Gastrocnemius medialis (tissue), 4 donors: ENCODE results near the gene FYCO1.

ENCODE experiments used
- POLR2A ChIP-seq, 2 donors: fragments of 450-650 bp; IDR thresholded peaks; one replicate each; pipeline ENCODE4 v1.6.1; 2017; ENCODE audit warnings: antibody characterized with exemption in 2 of 2, mild to moderate bottlenecking in 2 of 2, moderate library complexity in 2 of 2
- TF ChIP-seq, protein P1 (sequence below), 5 experiments: fragments of 450-650 bp in 3 of 5; fragments of 200-600 bp in 2 of 5; sonication (generic) in 2 of 5; IDR thresholded peaks in 4 of 5; conservative IDR thresholded peaks in 1 of 5; 1 replicate in 4 of 5; 2 replicates in 1 of 5; pipeline ENCODE4 v1.5.1; 2016 to 2019; ENCODE audit warnings: antibody characterized with exemption in 5 of 5, mild to moderate bottlenecking in 3 of 5, moderate library complexity in 3 of 5

DNA sequence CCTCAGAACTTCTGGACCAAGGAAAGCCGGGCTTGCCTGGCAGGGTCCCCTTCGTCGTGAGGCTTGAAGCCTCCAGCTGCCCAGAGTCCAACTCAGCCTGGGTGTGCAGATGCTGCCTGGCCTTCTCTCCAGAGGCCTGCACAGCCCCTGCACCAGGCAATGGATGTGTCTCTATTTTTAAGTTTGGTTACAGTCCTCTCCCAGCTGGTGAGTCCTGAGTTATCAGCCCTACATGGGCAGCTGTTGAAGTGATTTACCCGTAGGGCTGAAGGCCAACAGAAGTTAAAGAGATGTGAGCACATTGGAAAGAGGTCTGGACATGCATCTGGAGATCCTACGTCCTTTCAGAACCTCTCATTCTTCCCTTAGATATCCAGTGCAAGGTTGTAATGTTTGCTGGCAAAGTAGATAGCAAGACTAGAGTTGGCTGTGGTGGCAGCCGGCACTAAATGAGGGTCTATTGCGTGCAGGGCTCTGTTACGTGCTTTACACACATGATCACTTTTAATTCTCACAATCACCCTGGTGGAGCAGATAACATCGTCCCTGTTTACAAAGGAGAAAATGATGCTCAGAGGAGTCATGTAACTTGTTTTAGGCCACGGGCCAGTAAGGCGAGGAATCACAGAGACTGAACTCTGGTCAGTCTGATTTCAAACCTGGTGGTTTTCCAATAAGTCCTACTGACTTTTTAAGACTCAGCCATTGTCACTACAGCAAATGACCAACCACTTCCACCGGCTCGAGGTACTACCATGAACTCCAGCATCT, 9.9 kb downstream of the FYCO1 start:
- TF ChIP-seq POLR2A (IDR thresholded peaks at IDR 0.05): no peak
- TF ChIP-seq, protein P1, sequence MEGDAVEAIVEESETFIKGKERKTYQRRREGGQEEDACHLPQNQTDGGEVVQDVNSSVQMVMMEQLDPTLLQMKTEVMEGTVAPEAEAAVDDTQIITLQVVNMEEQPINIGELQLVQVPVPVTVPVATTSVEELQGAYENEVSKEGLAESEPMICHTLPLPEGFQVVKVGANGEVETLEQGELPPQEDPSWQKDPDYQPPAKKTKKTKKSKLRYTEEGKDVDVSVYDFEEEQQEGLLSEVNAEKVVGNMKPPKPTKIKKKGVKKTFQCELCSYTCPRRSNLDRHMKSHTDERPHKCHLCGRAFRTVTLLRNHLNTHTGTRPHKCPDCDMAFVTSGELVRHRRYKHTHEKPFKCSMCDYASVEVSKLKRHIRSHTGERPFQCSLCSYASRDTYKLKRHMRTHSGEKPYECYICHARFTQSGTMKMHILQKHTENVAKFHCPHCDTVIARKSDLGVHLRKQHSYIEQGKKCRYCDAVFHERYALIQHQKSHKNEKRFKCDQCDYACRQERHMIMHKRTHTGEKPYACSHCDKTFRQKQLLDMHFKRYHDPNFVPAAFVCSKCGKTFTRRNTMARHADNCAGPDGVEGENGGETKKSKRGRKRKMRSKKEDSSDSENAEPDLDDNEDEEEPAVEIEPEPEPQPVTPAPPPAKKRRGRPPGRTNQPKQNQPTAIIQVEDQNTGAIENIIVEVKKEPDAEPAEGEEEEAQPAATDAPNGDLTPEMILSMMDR (IDR thresholded peaks at IDR 0.05 in 4 of 5, conservative IDR thresholded peaks at IDR 0.05 in 1 of 5): no peak
